ENCODE data around the gene RDH16.

- TF ChIP-seq SMC3 (IDR thresholded peaks at IDR 0.05) (peak; percentile 98), ZFP36 (IDR thresholded peaks at IDR 0.05; ENCODE audit: borderline replicate concordance, partially characterized antibody) (no peak), TP53 (CRISPR knock-in tag; IDR thresholded peaks at IDR 0.05) (no peak), CTCF (IDR thresholded peaks at IDR 0.05) (peak; percentile 91), MAX (IDR thresholded peaks at IDR 0.05) (no peak), BCL3 (IDR thresholded peaks at IDR 0.05) (no peak)
Measured at GRCh38 chr12:56987551-56988053, 30.2 kb upstream of the RDH16 start.

All from A549 (cell line).